AG04450 (cell line): ENCODE data around the gene CLEC19A. TPM values are rescaled to one million over a fixed set of nuclear protein-coding genes. Genes with fewer than 3 reads are reported as not detected.

Experiments used
- CTCF ChIA-PET: fragments of 300-600, 350-600 bp; formaldehyde crosslinking; extraction: SDS; loops from one replicate; lab custom pipeline; 2022; ENCODE audit warnings: antibody characterized with exemption, inconsistent platforms; lab: Charles Lee
- POLR2A ChIA-PET: fragments of 350-600 bp; formaldehyde crosslinking; extraction: SDS; loops from one replicate; lab custom pipeline; 2021; ENCODE audit warnings: antibody characterized with exemption, inconsistent platforms; lab: Yijun Ruan, JAX
- DNase-seq: peaks from one replicate; pipeline ENCODE4 v3.0.0-alpha.2; 2011; ENCODE audit warnings: low read depth, low spot score
- H3K27ac ChIP-seq: one replicate; pipeline ENCODE4 v1.5.1; 2012; ENCODE audit warnings: low read depth, low read length, control low read depth
- H3K27me3 ChIP-seq: one replicate; pipeline ENCODE4 v1.6.0; 2012; ENCODE audit warnings: low read length; ENCODE audit not compliant: control insufficient read depth, insufficient read depth
- H3K4me3 ChIP-seq: 2 replicates; pipeline ENCODE4 v1.5.1; 2011; ENCODE audit warnings: mild to moderate bottlenecking, low read depth, low read length, control low read depth
- H3K9me3 ChIP-seq: 2 replicates; pipeline ENCODE4 v1.5.1; 2012; ENCODE audit warnings: low read length; ENCODE audit not compliant: control insufficient read depth, insufficient read depth
- CTCF ChIP-seq: IDR thresholded peaks from 2 replicates; pipeline ENCODE4 v1.5.1; 2011; ENCODE audit warnings: low read depth, low read length, control low read depth, inconsistent platforms
- polyA plus RNA-seq: library from polyadenylated mRNA; depleted of rRNA; stranded (reverse); fragments of >200 nt; gene quantifications from 2 replicates; pipeline ENCODE4 v1.2.3, GENCODE V29; 2011

CLEC19A gene
- polyA plus RNA-seq, 1 experiment, result not detected

- POLR2A ChIA-PET, result no interaction called here
- Histone ChIP-seq H3K9me3 (no peaks in the 10 kb centered on the region), H3K27me3 (no peaks in the 10 kb centered on the region), H3K4me3 (no peak overlapping the region), H3K27ac (no peak overlapping the region)
- no peak for DNase-seq
- TF ChIP-seq CTCF, result no peak
- CTCF ChIA-PET, result no interaction called here
Measured at GRCh38 chr16:19252904-19253303, 32.6 kb upstream of the CLEC19A start.

- no peak for TF ChIP-seq CTCF
- POLR2A ChIA-PET, result no interaction called here
- DNase-seq, result no peak
- no peak overlapping the region for H3K4me3 ChIP-seq
- no peak overlapping the region for H3K27ac ChIP-seq
- no peaks in the 10 kb centered on the region for H3K27me3 ChIP-seq
- CTCF ChIA-PET, result no interaction called here
- H3K9me3 ChIP-seq, result no peaks in the 10 kb centered on the region
Measured at GRCh38 chr16:19254611-19255010, 30.9 kb upstream of the CLEC19A start.

- POLR2A ChIA-PET, result no interaction called here
- H3K4me3 ChIP-seq, result no peak overlapping the region
- no peak overlapping the region for H3K27ac ChIP-seq
- TF ChIP-seq CTCF, result no peak
- no peak for DNase-seq
- no peaks in the 10 kb centered on the region for H3K27me3 ChIP-seq
- CTCF ChIA-PET, result no interaction called here
- H3K9me3 ChIP-seq, result no peaks in the 10 kb centered on the region
Measured at GRCh38 chr16:19264123-19264673, 21.3 kb upstream of the CLEC19A start.

- no peak for DNase-seq
- no peak overlapping the region for H3K27ac ChIP-seq
- H3K4me3 ChIP-seq, result no peak overlapping the region
- H3K9me3 ChIP-seq, result no peaks in the 10 kb centered on the region
- no peaks in the 10 kb centered on the region for H3K27me3 ChIP-seq
- POLR2A ChIA-PET, result no interaction called here
- no peak for TF ChIP-seq CTCF
- CTCF ChIA-PET, result no interaction called here
Measured at GRCh38 chr16:19265380-19265930, 20.1 kb upstream of the CLEC19A start.

GRCh38 chr16:19266774-19267173, 18.8 kb upstream of the CLEC19A start:
- ChIA-PET POLR2A (no interaction called here), CTCF (no interaction called here)
- H3K27ac ChIP-seq, result no peak overlapping the region
- DNase-seq, result no peak
- TF ChIP-seq CTCF, result no peak
- H3K4me3 ChIP-seq, result no peak overlapping the region
- H3K27me3 ChIP-seq, result no peaks in the 10 kb centered on the region
- no peaks in the 10 kb centered on the region for H3K9me3 ChIP-seq
